ENCODE measurements around the gene LSM14B. TPM values are rescaled to one million over a fixed set of nuclear protein-coding genes. Genes with fewer than 3 reads are reported as not detected.

The LSM14B gene
- total RNA-seq, 1 experiment from 2014 or later, result 61.5 TPM

DNA sequence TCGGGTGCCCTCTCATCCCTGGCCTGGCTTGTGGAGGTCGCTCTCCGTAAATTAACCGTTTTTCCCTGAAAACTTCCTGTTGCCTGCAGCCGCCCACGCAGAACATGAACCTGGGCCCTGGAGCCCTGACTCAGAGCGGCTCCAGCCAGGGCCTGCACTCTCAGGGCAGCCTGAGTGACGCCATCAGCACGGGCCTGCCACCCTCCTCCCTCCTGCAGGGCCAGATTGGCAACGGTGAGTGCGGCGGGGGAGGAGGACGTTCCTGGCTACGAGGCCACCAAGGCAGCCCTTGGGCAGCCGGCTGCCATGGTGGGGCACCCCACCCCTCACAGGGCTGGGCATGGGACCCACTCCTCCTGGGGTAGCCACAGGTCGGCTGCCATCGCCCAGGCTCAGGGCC is 39.1 kb downstream of the LSM14B start:
- Histone ChIP-seq H2AFZ (no peak overlapping the region), H4K20me1 (ENCODE audit: insufficient read depth) (peaks cover 38% of the 10 kb centered on the region), H3K4me1 (replicated peaks; ENCODE audit: insufficient read depth) (peaks cover 20% of the 10 kb centered on the region), H3K36me3 (ENCODE audit: low read depth) (peaks cover 13% of the 10 kb centered on the region; the same call in 1 of the 2 replicates), H3K9me3 (ENCODE audit: insufficient read depth, low read depth) (no peaks in the 10 kb centered on the region), H3K27me3 (ENCODE audit: insufficient read depth, low read depth) (no peaks in the 10 kb centered on the region), H3K9me2 (ENCODE audit: insufficient read depth) (no peaks in the 10 kb centered on the region), H3K27ac (no peak overlapping the region), H3K4me3 (no peak overlapping the region), H3K79me2 (ENCODE audit: low read depth) (peaks cover 28% of the 10 kb centered on the region), H3F3A (ENCODE audit: insufficient read depth, low read depth) (peaks cover 9% of the 10 kb centered on the region), H3K4me2 (no peak overlapping the region)
- no peak for DNase-seq
- intact Hi-C loops (cut with micrococcal nuclease; ENCODE audit: unreplicated experiment), result no loop called here
- BruUV-seq (replicated peaks), result no TSS peak
- POLR2A ChIA-PET (ENCODE audit: unreplicated experiment), result no interaction called here
- TF ChIP-seq EZH2 (IDR thresholded peaks at IDR 0.05; ENCODE audit: low read depth), result no peak
- TF ChIP-seq, protein P1, sequence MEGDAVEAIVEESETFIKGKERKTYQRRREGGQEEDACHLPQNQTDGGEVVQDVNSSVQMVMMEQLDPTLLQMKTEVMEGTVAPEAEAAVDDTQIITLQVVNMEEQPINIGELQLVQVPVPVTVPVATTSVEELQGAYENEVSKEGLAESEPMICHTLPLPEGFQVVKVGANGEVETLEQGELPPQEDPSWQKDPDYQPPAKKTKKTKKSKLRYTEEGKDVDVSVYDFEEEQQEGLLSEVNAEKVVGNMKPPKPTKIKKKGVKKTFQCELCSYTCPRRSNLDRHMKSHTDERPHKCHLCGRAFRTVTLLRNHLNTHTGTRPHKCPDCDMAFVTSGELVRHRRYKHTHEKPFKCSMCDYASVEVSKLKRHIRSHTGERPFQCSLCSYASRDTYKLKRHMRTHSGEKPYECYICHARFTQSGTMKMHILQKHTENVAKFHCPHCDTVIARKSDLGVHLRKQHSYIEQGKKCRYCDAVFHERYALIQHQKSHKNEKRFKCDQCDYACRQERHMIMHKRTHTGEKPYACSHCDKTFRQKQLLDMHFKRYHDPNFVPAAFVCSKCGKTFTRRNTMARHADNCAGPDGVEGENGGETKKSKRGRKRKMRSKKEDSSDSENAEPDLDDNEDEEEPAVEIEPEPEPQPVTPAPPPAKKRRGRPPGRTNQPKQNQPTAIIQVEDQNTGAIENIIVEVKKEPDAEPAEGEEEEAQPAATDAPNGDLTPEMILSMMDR (conservative IDR thresholded peaks at IDR 0.05), result no peak
- CTCF ChIA-PET, result no interaction called here

DNA sequence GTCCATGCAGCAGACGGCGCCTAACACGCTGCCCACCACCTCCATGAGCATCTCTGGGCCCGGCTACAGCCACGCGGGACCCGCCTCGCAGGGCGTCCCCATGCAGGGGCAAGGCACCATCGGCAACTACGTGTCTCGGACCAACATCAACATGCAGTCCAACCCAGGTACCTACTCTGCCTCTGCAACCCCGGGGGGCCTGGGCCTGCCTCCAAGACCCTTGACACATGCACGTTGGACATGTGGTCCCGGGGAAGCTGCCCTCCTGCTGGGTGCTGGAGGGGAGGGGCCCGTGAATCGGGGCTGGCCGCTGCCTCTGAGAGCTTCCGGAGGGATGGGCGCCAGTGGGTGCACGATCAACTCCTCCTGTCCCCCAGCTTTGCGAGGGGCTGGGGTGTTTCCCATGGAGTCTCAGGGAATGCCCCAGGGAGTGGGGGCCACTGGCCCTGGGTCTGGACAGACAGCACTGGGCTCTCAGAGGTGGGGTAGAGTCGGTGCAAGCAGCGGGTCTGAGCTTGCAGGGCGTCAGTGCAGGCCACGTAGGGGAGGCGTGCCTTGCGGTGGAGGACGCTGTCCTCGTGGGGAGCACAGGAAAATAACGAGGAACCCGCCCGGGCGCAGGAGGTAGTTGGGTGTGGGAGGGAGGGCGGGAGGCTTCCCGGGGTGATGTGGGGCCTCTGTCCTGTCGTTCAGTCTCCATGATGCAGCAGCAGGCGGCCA is 40.6 kb downstream of the LSM14B start:
- no TSS peak for BruUV-seq (replicated peaks)
- Histone ChIP-seq H3K4me3 (no peak overlapping the region), H3K36me3 (ENCODE audit: low read depth) (peaks cover 13% of the 10 kb centered on the region; the same call in 1 of the 2 replicates), H2AFZ (no peak overlapping the region), H3K79me2 (ENCODE audit: low read depth) (peaks cover 12% of the 10 kb centered on the region), H3F3A (ENCODE audit: insufficient read depth, low read depth) (peaks cover 12% of the 10 kb centered on the region), H4K20me1 (ENCODE audit: insufficient read depth) (peaks cover 31% of the 10 kb centered on the region), H3K9me3 (ENCODE audit: insufficient read depth, low read depth) (no peaks in the 10 kb centered on the region), H3K27me3 (ENCODE audit: insufficient read depth, low read depth) (no peaks in the 10 kb centered on the region), H3K4me2 (no peak overlapping the region), H3K9me2 (ENCODE audit: insufficient read depth) (no peaks in the 10 kb centered on the region), H3K4me1 (replicated peaks; ENCODE audit: insufficient read depth) (peaks cover 16% of the 10 kb centered on the region), H3K27ac (no peak overlapping the region)
- intact Hi-C loops (cut with micrococcal nuclease; ENCODE audit: unreplicated experiment), result no loop called here
- TF ChIP-seq, protein P1 (conservative IDR thresholded peaks at IDR 0.05), result no peak
- no peak for TF ChIP-seq EZH2 (IDR thresholded peaks at IDR 0.05; ENCODE audit: low read depth)
- CTCF ChIA-PET, result no interaction called here
- POLR2A ChIA-PET (ENCODE audit: unreplicated experiment), result no interaction called here
- DNase-seq, result no peak

DNA sequence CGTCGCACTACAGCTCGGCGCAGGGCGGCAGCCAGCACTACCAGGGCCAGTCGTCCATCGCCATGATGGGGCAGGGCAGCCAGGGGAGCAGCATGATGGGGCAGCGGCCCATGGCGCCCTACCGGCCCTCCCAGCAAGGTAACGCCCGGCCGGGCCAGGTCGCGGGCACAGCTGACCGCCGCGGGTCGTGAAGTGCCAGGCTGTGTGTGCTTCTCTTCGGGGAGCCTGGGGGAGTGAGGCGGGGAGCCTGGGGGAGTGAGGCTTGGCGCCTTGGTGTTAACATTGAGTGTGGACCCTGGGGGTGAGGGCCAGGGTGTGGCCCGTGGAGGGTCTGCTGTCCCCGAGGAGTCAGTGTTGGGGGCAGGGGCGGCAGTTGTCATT is 41.2 kb downstream of the LSM14B start:
- intact Hi-C loops (cut with micrococcal nuclease; ENCODE audit: unreplicated experiment), result no loop called here
- H3K27ac ChIP-seq, result no peak overlapping the region
- H3K4me1 ChIP-seq (replicated peaks; ENCODE audit: insufficient read depth), result peaks cover 16% of the 10 kb centered on the region

More for the DNA sequence above, 41.2 kb downstream of the LSM14B start:
- no peaks in the 10 kb centered on the region for H3K9me3 ChIP-seq (ENCODE audit: insufficient read depth, low read depth)
- no peak for DNase-seq
- H2AFZ ChIP-seq, result no peak overlapping the region
- no peak overlapping the region for H3K4me3 ChIP-seq
- ChIA-PET POLR2A (ENCODE audit: unreplicated experiment) (no interaction called here), CTCF (no interaction called here)
- no peak for TF ChIP-seq EZH2 (IDR thresholded peaks at IDR 0.05; ENCODE audit: low read depth)
- TF ChIP-seq, protein P1 (conservative IDR thresholded peaks at IDR 0.05), result no peak
- H3F3A ChIP-seq (ENCODE audit: insufficient read depth, low read depth), result peaks cover 12% of the 10 kb centered on the region
- H4K20me1 ChIP-seq (ENCODE audit: insufficient read depth), result peaks cover 27% of the 10 kb centered on the region
- no TSS peak for BruUV-seq (replicated peaks)
- no peaks in the 10 kb centered on the region for H3K27me3 ChIP-seq (ENCODE audit: insufficient read depth, low read depth)
- peaks cover 13% of the 10 kb centered on the region; the same call in 1 of the 2 replicates for H3K36me3 ChIP-seq (ENCODE audit: low read depth)
- peaks cover 8% of the 10 kb centered on the region; the same call in 1 of the 2 replicates for H3K79me2 ChIP-seq (ENCODE audit: low read depth)
- H3K9me2 ChIP-seq (ENCODE audit: insufficient read depth), result no peaks in the 10 kb centered on the region
- H3K4me2 ChIP-seq, result no peak overlapping the region
